Esophagus (tissue), 2 donors: ENCODE measurements around the gene RASAL1. TPM values are rescaled to one million over a fixed set of nuclear protein-coding genes. Genes with fewer than 3 reads are reported as not detected.

ENCODE experiments used
- H3K27ac ChIP-seq, 2 donors: one replicate each; pipeline ENCODE4 v1.5.1; 2013; ENCODE audit warnings: low read depth in 2 of 2, mild to moderate bottlenecking in 2 of 2, inconsistent platforms in 1 of 2, low read length in 1 of 2, moderate library complexity in 1 of 2
- H3K27me3 ChIP-seq, 2 donors: one replicate each; pipeline ENCODE4 v1.6.1; 2013; ENCODE audit warnings: low read length in 2 of 2, control low read depth in 1 of 2, mild to moderate bottlenecking in 1 of 2; ENCODE audit not compliant: insufficient read depth in 2 of 2, control insufficient read depth in 1 of 2
- H3K36me3 ChIP-seq, 2 donors: one replicate each; pipeline ENCODE4 v1.6.1; 2013; ENCODE audit warnings: low read length in 1 of 2; ENCODE audit not compliant: control insufficient read depth in 2 of 2, insufficient read depth in 2 of 2
- H3K4me1 ChIP-seq, 2 donors: one replicate each; pipeline ENCODE4 v1.6.1; 2013; ENCODE audit warnings: low read length in 1 of 2; ENCODE audit not compliant: control insufficient read depth in 2 of 2, insufficient read depth in 2 of 2
- H3K4me3 ChIP-seq, 2 donors: one replicate each; pipeline ENCODE4 v1.5.1; 2013; ENCODE audit warnings: low read length in 2 of 2, mild to moderate bottlenecking in 2 of 2, low read depth in 1 of 2, moderate library complexity in 1 of 2
- H3K9me3 ChIP-seq, 2 donors: one replicate each; pipeline ENCODE4 v1.6.1; 2013; ENCODE audit warnings: mild to moderate bottlenecking in 2 of 2, low read depth in 1 of 2, low read length in 1 of 2, moderate library complexity in 1 of 2; ENCODE audit not compliant: control insufficient read depth in 2 of 2, insufficient read depth in 1 of 2
- WGBS, 2 donors: extraction: QIAGEN DNeasy Blood & Tissue Kit; methylation state at CpG; one replicate each; pipeline ENCODE4 v1.1.7; 2013; 5-methylcytosine and 5-hydroxymethylcytosine counted together
- polyA plus RNA-seq, 2 donors: library from polyadenylated mRNA; stranded (reverse); fragments of 200-250 nt; gene quantifications; one replicate each; pipeline ENCODE4 v1.2.3, GENCODE V29; 2013
- donor health status: healthy with polysubstance abuse.
- donor health status: Bipolar disorder and iron deficiency.

RASAL1 gene
- polyA plus RNA-seq, 2 donors: 43.4 to 52.7 TPM

DNA sequence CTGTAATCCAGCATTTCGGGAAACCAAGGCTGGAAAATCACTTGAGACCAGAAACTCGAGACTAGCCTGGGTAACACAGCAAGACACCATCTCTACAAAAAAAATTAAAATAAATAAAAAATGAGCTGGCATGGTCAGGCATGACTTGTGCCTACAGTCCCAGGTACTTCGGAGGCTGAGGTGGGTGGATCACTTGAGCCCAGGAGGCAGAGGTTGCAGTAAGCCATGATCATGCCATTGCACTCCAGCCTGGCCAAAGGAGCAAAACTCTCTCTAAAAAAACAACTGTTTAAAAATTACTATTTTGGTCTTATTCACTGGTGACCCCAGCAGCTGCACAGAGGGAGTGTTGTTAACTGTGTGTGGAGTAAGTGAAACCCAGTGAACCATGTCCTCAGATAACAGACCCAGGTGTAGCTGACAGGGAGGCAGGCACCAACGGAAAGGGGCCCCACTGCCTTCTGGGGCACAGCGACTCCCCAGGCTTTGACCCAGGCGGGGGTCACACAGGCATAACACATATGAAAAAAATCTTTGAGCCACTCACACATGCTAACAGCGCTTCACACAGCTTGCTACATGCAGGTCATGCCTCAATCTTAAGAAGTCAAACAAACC, 37.6 kb upstream of the RASAL1 start:
- Histone ChIP-seq H3K4me1 (peaks cover 0 to 3% of the 10 kb centered on the region in 2 donors), H3K27me3 (no peaks in the 10 kb centered on the region), H3K27ac (no peak overlapping the region), H3K36me3 (peaks cover 33 to 44% of the 10 kb centered on the region in 2 donors), H3K4me3 (no peak overlapping the region), H3K9me3 (peaks cover 0 to 6% of the 10 kb centered on the region in 2 donors)
- 88 to 93% methylated on average over 7 of the region's 7 CpGs for WGBS, 2 donors

DNA sequence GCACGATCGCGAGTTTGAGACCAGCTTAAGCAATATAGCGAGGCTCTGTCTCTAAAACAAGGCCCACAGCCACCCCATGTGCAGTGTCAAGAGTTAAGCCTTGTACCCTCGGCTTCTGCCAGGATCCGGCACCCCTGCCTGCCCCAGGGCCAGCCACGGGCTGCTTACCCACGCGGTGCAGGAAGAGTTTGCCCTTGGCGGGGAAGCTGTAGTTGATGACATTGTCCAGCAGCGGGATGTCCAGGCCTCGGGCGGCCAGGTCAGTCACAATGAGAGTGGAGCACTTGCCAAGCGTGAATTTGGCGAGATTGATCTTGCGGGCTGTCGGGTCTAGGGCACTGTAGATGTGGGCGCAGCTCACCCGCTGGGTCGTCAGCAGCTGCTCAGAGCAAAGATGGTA, 36.6 kb upstream of the RASAL1 start:
- Histone ChIP-seq H3K4me1 (peaks cover 0 to 3% of the 10 kb centered on the region in 2 donors), H3K27me3 (no peaks in the 10 kb centered on the region), H3K36me3 (peaks cover 26 to 46% of the 10 kb centered on the region in 2 donors), H3K9me3 (peaks cover 0 to 3% of the 10 kb centered on the region in 2 donors), H3K27ac (no peak overlapping the region), H3K4me3 (no peak overlapping the region)
- 95 to 96% methylated on average over 20 of the region's 20 CpGs for WGBS, 2 donors

- no peaks in the 10 kb centered on the region for H3K27me3 ChIP-seq
- no peak overlapping the region for H3K4me3 ChIP-seq
- 96 to 98% methylated on average over 9 of the region's 9 CpGs for WGBS, 2 donors
- H3K36me3 ChIP-seq: peaks cover 20 to 39% of the 10 kb centered on the region in 2 donors
- H3K27ac ChIP-seq: no peak overlapping the region
- H3K4me1 ChIP-seq: peaks cover 0 to 3% of the 10 kb centered on the region in 2 donors
- no peaks in the 10 kb centered on the region for H3K9me3 ChIP-seq
Observed at GRCh38 chr12:113171543-113171942, 36.0 kb upstream of the RASAL1 start.

- H3K4me1 ChIP-seq: peaks cover 0 to 3% of the 10 kb centered on the region in 2 donors
- H3K27ac ChIP-seq: no peak overlapping the region
- WGBS, 2 donors: 92 to 93% methylated on average over 4 of the region's 4 CpGs
- H3K27me3 ChIP-seq: no peaks in the 10 kb centered on the region
- H3K4me3 ChIP-seq: no peak overlapping the region
- peaks cover 20 to 44% of the 10 kb centered on the region in 2 donors for H3K36me3 ChIP-seq
- H3K9me3 ChIP-seq: no peaks in the 10 kb centered on the region
Observed at GRCh38 chr12:113170926-113171325, 35.4 kb upstream of the RASAL1 start.

DNA sequence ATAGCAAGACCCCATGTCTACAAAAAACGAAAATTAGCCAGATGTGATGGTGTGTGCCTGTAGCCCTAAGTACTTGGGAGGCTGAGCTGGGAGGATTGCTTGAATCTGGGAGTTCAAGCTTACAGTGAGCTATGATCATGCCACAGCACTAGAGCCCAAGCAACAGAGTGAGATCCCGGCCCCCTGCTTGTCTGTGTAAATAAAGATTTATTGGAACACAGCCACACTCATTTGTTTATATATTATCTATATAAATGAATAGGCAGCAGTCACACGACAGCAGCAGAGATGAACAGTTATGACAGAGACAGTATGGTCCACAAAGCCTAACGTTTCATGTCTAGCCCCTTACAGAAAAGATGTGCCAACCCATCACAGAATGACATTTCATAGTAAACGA, 34.9 kb upstream of the RASAL1 start:
- Histone ChIP-seq H3K27me3 (no peaks in the 10 kb centered on the region), H3K36me3 (peaks cover 22 to 48% of the 10 kb centered on the region in 2 donors), H3K4me1 (peaks cover 0 to 5% of the 10 kb centered on the region in 2 donors), H3K4me3 (no peak overlapping the region), H3K27ac (no peak overlapping the region), H3K9me3 (no peaks in the 10 kb centered on the region)
- WGBS, 2 donors: 86 to 93% methylated on average over 5 of the region's 5 CpGs

DNA sequence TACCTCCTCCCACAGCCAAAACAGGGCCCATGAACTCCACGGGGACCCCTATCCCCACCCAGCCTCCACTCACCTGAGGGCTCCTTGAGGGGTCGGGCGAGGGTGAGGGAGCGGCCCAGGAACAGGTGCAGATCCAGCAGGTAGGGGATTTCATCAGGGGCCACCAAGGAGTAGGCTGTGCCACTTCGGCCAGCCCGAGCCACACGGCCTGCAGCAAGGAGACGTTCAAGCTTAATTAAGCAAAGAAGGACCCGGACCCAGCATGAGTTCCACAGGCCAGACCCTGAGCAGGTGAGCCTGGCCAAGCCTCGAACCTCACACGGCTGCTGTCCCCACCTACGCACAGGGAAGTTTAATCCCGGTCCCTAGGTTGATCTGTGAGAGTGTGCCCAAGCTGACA, 34.1 kb upstream of the RASAL1 start:
- Histone ChIP-seq H3K27me3 (no peaks in the 10 kb centered on the region), H3K27ac (no peak overlapping the region), H3K9me3 (no peaks in the 10 kb centered on the region), H3K36me3 (peaks cover 25 to 53% of the 10 kb centered on the region in 2 donors), H3K4me1 (peaks cover 0 to 5% of the 10 kb centered on the region in 2 donors), H3K4me3 (no peak overlapping the region)
- 93 to 95% methylated on average over 13 of the region's 13 CpGs for WGBS, 2 donors

DNA sequence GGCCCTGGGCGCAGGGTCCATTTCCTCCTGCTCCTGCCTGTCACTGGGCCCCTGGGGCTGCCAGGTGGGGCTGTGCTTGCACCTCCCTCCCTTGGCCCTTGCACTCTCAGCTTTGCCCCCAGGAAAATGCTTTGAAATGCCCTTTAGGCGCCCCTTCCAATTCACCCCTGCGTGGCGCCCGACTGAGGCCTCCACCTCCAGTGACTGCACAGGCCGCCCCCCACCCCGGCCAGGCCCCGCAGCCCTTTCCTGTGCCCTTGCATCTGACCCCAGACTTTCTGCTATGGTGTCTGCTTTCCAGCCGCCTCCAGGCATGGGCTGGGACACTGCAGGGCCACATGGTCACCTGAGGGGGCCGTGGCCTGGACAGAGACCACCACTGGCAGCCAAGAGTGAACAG, 32.3 kb upstream of the RASAL1 start:
- 93% methylated on average over 10 of the region's 10 CpGs for WGBS, 2 donors
- H3K36me3 ChIP-seq: peaks cover 34 to 61% of the 10 kb centered on the region in 2 donors
- peaks cover 0 to 2% of the 10 kb centered on the region in 2 donors for H3K4me1 ChIP-seq
- no peak overlapping the region for H3K4me3 ChIP-seq
- H3K27me3 ChIP-seq: no peaks in the 10 kb centered on the region
- no peak overlapping the region for H3K27ac ChIP-seq
- no peaks in the 10 kb centered on the region for H3K9me3 ChIP-seq

DNA sequence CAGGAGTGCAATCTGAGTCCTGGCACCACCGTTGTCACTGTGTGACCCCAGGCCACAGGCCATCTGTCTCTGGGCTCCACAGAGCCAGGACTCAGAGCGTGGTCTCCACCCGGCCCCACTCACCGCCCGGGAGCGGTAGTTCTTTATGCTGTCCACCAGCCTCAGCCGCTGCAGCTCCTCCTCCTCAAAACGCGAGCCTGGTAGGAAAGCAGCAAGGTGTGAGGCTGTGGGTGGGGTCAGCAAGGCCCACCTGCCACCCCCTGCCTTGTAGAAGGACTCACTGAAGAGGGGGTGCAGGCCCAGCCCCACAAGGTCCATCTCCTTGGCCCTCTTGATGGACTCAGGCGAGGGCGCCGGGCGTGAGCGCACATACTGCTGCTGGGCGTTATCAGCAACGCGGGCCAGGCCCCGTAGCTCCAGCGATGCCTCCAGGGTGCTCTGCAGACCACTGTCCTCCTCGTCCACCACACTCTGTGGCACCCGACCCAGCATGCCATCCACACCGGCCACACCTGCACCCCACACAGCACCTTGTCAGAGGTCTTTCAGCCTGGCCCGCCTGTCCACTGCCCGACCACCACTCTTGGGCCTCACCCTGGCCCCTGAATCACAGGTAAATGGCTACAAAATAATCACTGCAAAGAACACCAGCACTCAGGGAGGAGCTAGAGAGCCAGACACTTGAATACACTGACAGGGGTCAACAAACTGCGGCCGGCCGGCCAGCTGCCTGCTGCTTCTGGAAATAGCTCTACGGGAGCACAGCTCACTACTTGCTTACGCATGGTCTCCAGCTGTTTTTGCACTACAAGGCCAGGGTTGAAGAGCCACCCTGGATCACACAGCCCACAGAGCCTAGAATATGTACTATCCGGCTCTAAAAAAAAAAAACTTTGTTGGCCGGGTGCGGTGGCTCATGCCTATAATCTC, 30.2 kb upstream of the RASAL1 start:
- Histone ChIP-seq H3K27me3 (no peaks in the 10 kb centered on the region), H3K36me3 (peaks cover 38 to 61% of the 10 kb centered on the region in 2 donors), H3K9me3 (no peaks in the 10 kb centered on the region), H3K4me1 (peaks cover 0 to 2% of the 10 kb centered on the region in 2 donors), H3K4me3 (no peak overlapping the region), H3K27ac (no peak overlapping the region)
- WGBS, 2 donors: 92% methylated on average over 32 of the region's 32 CpGs

DNA sequence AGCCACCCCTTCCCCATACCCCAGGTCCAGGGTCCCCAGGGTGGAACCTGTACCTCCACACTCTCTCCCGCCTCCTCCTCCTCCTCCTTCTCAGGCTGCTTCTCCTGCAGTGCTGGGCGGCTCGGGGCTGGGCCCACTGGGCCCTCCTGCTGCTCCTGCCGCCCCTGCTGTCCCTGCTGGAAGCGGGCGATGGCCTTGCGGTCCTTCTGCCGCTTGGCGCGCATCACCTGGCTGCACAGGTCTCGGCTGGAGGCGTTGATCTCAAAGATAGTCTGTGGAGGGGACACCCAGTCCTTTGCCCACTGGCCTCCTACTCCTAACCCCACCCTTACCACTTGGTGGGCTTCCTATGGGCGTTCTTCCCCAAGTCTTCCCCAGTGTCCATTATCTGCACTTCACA, 28.5 kb upstream of the RASAL1 start:
- Histone ChIP-seq H3K27ac (no peak overlapping the region), H3K4me3 (no peak overlapping the region), H3K27me3 (no peaks in the 10 kb centered on the region), H3K9me3 (no peaks in the 10 kb centered on the region), H3K4me1 (peaks cover 0 to 2% of the 10 kb centered on the region in 2 donors), H3K36me3 (peaks cover 38 to 75% of the 10 kb centered on the region in 2 donors)
- 96 to 97% methylated on average over 13 of the region's 13 CpGs for WGBS, 2 donors
